ENCODE results near the gene BDKRB2.

BDKRB2 gene

GRCh38 chr14:96177766-96178375 lies 26.8 kb upstream of the BDKRB2 start:
- FAIRE-seq, result no peak

DNA sequence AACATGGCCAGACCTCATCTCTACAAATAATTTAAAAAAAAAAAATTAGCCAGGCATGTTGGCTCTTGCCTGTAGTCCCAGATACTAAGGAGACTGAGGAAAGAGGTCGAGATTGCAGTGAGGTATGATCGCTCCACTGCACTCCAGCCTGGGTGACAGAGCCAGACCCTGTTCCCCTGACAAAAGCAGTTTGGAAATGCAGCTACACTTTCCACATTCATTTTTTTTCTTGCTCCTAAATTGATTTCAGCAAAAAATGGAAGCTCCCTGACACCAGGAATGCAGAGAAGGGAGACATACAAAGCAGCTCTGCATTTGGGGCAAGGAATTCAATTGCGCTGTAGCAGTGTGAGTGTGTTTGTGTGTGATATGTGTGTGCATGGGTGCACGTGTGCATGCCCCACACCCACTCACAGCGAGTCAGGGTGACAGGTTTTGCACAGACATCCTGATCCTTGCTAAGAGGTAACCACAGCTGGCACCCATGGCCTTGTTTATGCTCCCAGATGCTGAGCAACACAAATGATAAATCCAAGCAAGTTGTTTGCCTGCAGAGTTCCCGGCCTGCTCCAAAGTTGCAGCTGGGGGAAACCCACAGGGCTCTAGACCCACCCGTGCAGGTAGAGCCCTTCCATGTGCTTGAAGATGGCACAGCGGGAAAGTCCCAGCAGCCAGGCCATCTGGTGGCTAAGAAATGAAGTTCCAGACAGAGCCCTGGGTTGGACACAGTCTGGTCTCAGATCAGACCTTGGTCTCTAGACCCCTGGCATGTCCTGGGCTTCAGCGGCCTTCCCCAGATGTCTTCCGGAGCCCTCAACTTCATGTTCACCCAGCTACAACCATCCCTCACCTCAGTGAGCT lies 25.9 kb upstream of the BDKRB2 start:
- no peak for FAIRE-seq

DNA sequence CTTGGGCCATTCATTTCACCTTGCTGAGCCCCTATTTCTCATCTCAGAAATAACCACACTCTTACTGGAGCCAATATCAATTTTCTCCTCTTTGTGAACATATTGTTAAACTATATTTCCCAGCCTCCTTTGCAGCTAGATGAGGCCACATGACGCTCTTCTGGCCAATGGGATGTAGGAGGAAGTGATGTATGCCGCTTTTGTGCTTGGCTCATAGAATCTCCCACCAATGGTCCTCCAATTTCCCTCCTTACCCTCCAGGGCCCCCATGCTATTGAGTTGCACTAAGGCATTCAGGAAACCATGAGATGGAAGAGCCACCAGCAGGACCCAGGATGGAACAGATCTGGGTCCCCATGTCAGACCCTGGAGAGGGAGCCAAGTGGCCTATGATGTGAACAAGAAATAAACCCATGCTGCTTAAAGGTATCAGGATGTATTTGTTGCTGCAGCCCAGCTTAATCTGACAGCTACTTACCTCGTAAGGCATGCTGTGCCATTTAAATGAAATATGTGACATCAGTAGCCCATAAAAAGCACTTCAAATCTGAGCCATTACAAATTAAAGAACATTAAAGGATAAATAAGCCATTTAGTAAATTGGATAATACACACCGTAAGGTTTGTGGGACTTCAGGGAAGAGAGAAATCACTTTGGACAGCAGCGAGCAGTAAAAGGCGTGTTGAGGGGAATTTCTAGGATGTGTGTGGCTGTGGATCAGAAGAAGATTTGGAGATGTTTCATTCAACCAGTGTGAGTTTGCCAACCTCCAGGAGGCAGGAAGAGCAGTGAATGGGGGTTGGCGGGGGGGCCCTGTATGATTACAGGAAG lies 24.4 kb upstream of the BDKRB2 start:
- FAIRE-seq, result no peak

DNA sequence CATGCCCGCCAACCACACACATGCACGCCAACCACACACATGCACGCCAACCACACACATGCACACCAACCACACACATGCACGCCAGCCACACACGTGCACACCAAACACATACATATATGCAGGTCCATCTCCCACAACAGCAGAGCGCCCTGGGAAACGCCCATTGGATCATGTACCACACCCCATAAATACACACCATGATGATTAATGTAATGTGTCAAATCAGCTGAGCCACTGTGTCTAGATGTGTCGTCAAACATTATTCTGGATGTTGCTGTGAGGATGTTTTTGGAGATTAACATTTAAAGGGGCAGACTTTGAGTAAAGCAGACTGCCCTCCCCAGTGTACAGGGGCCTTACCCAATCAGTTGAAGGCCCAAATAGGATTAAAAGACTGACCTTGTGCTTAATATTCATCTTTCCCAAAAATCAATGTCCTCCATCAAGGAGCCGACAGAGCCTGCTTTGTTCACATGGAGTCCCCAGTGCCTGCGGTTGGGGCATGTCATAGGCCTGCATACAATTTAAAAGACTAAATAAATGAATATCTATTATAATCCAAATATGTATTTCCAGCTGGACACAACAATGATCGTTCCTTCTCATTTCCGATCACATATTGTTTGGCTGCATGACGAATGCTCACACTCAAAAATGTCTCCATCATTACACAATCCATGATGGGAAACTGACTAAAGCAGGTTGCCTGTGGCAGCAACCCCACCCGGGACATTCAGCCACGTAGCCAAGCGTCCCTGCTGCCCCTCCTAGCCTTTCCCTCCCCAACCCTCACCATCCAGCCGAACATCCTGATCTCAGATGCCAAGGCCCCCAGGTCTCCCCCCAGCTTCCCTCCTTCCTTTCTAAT lies 23.2 kb upstream of the BDKRB2 start:
- no peak for FAIRE-seq

GRCh38 chr14:96182546-96182945 lies 22.1 kb upstream of the BDKRB2 start:
- FAIRE-seq, result no peak

- no peak for FAIRE-seq
Measured at GRCh38 chr14:96184737-96185136, 19.9 kb upstream of the BDKRB2 start.

GRCh38 chr14:96187216-96188031 lies 17.2 kb upstream of the BDKRB2 start:
- no peak for FAIRE-seq

- FAIRE-seq, result no peak
Measured at GRCh38 chr14:96189281-96189711, 15.3 kb upstream of the BDKRB2 start.

DNA sequence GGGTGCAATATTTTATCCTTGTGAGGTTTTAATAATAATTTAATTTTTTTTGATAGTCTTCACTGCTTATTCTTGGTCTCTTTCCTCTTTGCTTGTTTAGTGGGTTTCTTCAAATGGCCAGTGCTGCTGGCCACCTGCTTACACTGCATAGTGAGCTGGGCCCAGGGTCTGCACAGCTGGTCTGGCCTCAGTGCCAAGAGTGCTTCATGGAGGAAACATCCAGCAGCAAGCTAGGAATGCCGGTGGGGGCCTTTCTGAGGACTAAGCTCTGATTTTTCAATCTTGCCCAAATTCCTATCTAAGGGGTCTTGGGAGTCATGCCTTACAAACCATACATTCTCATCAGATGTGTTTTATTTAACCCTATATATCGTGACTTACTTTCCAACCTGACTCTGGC lies 13.3 kb upstream of the BDKRB2 start:
- FAIRE-seq, result no peak

DNA sequence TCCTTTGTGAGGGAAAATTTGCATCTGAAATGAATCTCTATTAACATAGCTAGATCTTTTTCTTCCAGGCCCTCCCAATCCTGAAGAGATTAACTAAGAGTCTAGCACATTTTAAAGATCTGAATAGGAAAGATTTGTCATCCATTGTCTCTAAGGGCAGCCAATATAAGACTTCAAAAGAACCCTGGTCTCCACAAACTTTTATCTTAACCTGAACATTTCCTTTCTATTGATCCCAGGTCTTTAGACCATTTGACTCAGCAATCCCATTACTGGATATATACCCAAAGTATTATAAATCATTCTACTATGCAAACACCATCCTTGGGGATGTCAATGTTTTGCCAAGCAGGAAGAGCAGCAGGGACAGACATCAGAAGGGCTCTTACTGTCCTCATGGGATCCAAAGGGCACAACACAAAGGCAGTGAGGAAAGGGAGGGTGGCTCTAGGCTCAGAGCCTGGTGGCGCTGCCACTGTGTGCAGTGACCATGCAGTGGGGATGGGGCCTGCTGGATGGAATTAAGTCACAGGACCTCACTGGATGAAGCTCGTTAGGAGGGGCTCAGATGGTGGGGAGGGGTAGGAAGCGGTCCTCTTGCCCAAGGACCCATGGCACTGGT lies 12.7 kb upstream of the BDKRB2 start:
- no peak for FAIRE-seq

- FAIRE-seq, result no peak
Measured at GRCh38 chr14:96192975-96193805, 11.4 kb upstream of the BDKRB2 start.

DNA sequence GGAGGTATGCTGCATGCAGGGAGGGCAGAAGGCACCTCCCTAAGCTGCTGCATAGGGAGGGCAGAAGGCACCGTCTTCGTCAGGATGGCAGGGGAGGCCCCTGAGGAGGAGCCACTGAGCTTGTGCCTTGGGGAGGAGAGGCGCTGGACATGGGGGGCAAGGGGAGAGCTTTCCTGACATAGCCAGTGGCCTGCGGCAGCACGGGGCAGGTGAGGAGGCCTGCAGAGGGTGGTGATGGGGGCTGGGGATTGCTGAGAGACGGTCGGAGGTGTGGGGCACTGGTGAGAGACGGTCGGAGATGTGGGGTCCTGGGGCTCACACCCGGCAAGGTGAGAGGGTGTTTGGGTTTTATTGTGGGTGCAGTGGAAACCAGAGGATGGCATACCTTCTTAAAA lies 10.4 kb upstream of the BDKRB2 start:
- FAIRE-seq, result no peak

- FAIRE-seq, result no peak
Measured at GRCh38 chr14:96194657-96195431, 9.8 kb upstream of the BDKRB2 start.

- FAIRE-seq, result no peak
Measured at GRCh38 chr14:96195441-96196081, 9.1 kb upstream of the BDKRB2 start.

DNA sequence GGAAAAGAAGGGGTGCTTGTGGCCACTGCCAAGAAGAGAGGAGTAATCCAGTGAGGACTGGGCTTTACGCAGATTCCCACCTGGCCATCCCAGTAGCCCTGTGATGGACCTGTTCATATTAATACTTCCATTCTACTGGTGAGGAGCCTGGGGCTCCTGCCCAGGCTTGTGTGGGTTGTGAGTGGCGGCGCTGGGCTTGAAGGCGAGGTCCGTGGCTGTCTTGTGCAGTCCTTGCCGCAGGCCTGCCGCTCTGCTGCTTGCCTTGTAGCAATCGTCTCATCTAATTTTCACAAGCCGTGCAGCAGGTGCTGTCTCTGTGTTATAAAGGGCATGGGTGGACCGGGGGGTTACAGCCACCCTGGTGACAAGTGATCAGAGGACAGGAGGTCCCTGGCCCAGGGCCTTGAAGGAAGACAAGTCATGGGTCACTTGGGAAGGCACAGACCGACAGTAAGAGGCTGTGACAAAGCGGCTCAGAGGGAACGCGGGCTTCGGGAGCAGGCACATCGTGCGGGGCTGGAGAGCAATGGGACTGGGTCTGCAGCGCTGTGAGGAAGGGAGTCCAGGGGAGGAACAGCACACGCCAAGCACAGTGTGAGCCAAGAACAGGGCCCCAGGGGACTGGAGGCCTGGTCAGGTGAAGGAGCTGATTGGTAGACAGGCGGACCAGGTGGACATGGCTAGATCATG lies 7.3 kb upstream of the BDKRB2 start:
- no peak for FAIRE-seq

DNA sequence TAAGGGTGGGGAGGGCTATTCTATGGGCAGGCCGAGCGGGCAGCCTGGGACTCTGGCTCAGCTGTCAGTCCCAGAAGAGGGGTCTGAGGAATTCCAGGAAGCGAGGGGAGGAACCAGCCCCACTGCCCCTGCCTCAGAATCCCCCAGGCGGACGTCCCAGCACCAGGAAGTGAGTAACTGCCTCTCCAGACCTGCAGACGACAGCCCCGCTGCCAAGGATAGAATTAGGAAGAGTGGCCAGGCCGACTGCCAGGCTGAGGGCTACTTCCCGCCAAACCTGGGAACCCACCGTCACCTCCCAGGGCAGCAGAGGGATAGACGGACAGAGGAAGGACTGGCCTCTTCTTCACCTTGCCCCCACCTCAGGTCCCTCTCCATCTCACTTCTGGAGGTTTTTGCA lies 6.7 kb upstream of the BDKRB2 start:
- no peak for FAIRE-seq

DNA sequence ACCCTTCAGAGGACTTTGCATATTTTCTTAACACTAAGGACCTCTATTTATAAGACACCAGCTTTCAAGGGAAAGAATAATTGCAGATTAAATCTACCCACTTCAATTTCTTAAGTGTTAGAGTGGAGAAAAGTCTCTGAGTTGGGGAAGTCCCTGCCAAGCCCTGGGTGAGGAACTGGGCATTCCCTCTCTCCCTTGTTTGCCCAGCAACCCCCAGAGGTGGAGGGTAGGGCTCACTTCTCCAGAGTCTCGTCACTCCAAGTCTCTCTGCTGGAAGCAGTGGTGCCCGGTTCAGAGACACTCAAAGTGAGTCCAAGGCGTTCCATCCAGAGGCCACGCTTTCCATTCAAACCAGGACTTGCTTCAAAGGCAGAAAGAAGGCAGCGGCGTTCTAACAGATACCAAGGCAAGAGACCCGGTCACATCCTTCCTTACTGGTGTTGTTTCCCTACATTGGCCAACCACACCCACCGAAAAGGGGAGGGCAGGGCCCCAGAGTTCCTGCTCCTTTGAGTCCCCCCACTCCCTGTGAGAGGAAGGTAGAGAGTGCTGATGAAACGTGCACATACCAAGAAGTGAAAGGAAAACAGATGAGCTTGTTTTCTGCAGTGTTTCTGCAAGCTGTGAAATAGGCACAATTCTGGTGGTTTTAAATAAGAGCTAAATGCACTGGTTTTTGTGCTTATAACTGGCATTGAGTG lies 6.1 kb upstream of the BDKRB2 start:
- FAIRE-seq, result no peak

DNA sequence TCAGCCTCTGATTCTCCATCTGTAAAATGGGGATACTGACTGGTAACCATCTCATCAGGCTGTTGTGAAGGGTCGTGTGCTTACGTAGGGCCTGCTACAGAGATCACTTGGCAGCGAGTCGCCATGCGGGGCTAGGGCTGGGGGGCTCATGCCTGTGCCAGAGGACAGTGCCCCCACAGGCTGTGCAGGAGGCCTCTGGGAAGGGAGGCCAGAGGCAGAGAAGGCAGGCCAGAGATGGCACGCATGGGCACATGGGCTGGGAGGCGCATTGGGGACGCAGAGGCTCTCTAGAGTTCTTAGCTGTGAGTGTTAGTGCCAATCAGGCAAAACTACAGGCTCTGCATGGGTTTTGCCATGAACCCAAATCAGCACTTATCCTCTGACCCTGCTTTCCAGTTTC lies 3.5 kb upstream of the BDKRB2 start:
- no peak for FAIRE-seq
